Central memory CD4-positive, alpha-beta T cell (primary cell): ENCODE results near the gene FAM171A1.
"Not testable (repeated sequence)": the region's sequence is repeated elsewhere in the genome, so short reads cannot be mapped to it uniquely, and the experiment has no call there.

Experiments used
- DNase-seq: peaks from one replicate; pipeline ENCODE4 v3.0.0; 2022

FAM171A1 gene

GRCh38 chr10:15342970-15343369 lies 28.1 kb downstream of the FAM171A1 start:
- DNase-seq = no peak

- no peak for DNase-seq
These were observed 29.5 kb downstream of the FAM171A1 start for GRCh38 chr10:15341502-15342128.

- DNase-seq = no peak
These were observed 31.2 kb downstream of the FAM171A1 start for GRCh38 chr10:15339892-15340291.

- DNase-seq = not testable (repeated sequence)
These were observed 33.6 kb downstream of the FAM171A1 start for GRCh38 chr10:15337441-15337923.

- no peak for DNase-seq
These were observed 34.9 kb downstream of the FAM171A1 start for GRCh38 chr10:15336211-15336610.

- DNase-seq = no peak
These were observed 35.6 kb downstream of the FAM171A1 start for GRCh38 chr10:15335508-15335907.

- DNase-seq = no peak
These were observed 36.3 kb downstream of the FAM171A1 start for GRCh38 chr10:15334650-15335323.

GRCh38 chr10:15333909-15334649 lies 37.0 kb downstream of the FAM171A1 start:
- DNase-seq = no peak

- not testable (repeated sequence) for DNase-seq
These were observed 37.9 kb downstream of the FAM171A1 start for GRCh38 chr10:15333181-15333580.

GRCh38 chr10:15331461-15331860 lies 39.6 kb downstream of the FAM171A1 start:
- DNase-seq = no peak

- DNase-seq = no peak
These were observed 41.7 kb downstream of the FAM171A1 start for GRCh38 chr10:15329437-15329836.

- DNase-seq = no peak
These were observed 45.2 kb downstream of the FAM171A1 start for GRCh38 chr10:15325944-15326284.

- DNase-seq = no peak
These were observed 45.7 kb downstream of the FAM171A1 start for GRCh38 chr10:15325243-15325943.

- no peak for DNase-seq
These were observed 46.5 kb downstream of the FAM171A1 start for GRCh38 chr10:15324611-15325010.

- DNase-seq = no peak
These were observed 47.0 kb downstream of the FAM171A1 start for GRCh38 chr10:15324113-15324512.

GRCh38 chr10:15322356-15322755 lies 48.7 kb downstream of the FAM171A1 start:
- DNase-seq = no peak

- DNase-seq = no peak
These were observed 49.4 kb downstream of the FAM171A1 start for GRCh38 chr10:15321431-15322341.

GRCh38 chr10:15320522-15321203 lies 50.4 kb downstream of the FAM171A1 start:
- DNase-seq = no peak

GRCh38 chr10:15320118-15320517 lies 51.0 kb downstream of the FAM171A1 start:
- no peak for DNase-seq

- DNase-seq = no peak
These were observed 54.1 kb downstream of the FAM171A1 start for GRCh38 chr10:15316871-15317464.

- no peak for DNase-seq
These were observed 54.9 kb downstream of the FAM171A1 start for GRCh38 chr10:15316145-15316544.
